Heart right ventricle (tissue), 16 donors: ENCODE results near the gene VDR. TPM values are rescaled to one million over a fixed set of nuclear protein-coding genes. Genes with fewer than 3 reads are reported as not detected.

Experiments used
- ATAC-seq, 8 donors: fragments of 200-7000 bp; cut with Tn5 transposase; one replicate each; pipeline ENCODE4 v1.9.1; 2020; ENCODE audit warnings: mild to moderate bottlenecking in 8 of 8, moderate library complexity in 8 of 8, moderate number of reproducible peaks in 1 of 8
- DNase-seq, 2 donors: peaks; one replicate each; pipeline ENCODE4 v3.0.0-alpha.2; 2020
- H3K27ac ChIP-seq, 10 donors: fragments of 200-600 bp; sonication (generic) in 2 of 10; one replicate each; pipeline versions ENCODE4 v1.5.0 to v1.8.0; 2020 to 2022; ENCODE audit warnings: mild to moderate bottlenecking in 3 of 10
- H3K27me3 ChIP-seq, 7 donors: fragments of 200-600 bp; one replicate each; pipeline ENCODE4 v1.8.0; 2021 to 2022; ENCODE audit warnings: mild to moderate bottlenecking in 2 of 7
- H3K36me3 ChIP-seq, 9 donors: fragments of 200-600 bp; sonication (generic) in 1 of 9; one replicate each; pipeline versions ENCODE4 v1.5.0 to v1.8.0; 2020 to 2022; ENCODE audit warnings: mild to moderate bottlenecking in 2 of 9
- H3K4me1 ChIP-seq, 9 donors: fragments of 200-600 bp; sonication (generic) in 1 of 9; one replicate each; pipeline versions ENCODE4 v1.5.0 to v1.8.0; 2020 to 2022; ENCODE audit warnings: mild to moderate bottlenecking in 4 of 9
- H3K4me3 ChIP-seq, 10 donors: fragments of 200-600 bp; sonication (generic) in 2 of 10; one replicate each; pipeline versions ENCODE4 v1.5.0 to v1.8.0; 2020 to 2022; ENCODE audit warnings: mild to moderate bottlenecking in 7 of 10, moderate library complexity in 2 of 10
- H3K9me3 ChIP-seq, 11 donors: fragments of 200-600 bp in 10 of 11; sonication (generic) in 2 of 11; one replicate each; pipeline versions ENCODE4 v1.5.0 to v1.8.0; 2013 to 2022; ENCODE audit warnings: mild to moderate bottlenecking in 2 of 11, control low read depth in 1 of 11, moderate library complexity in 1 of 11
- WGBS, 2 donors: extraction: QIAGEN DNeasy Blood & Tissue Kit; methylation state at CpG; one replicate each; pipeline ENCODE4 v1.1.7; 2013; ENCODE audit warnings: inconsistent platforms in 1 of 2; 5-methylcytosine and 5-hydroxymethylcytosine counted together
- intact Hi-C, 10 donors: fragments of 100-400 bp; cut with DNase I; formaldehyde crosslinking; loops; one replicate each; pipeline versions ENCODE4 v1.11.1 to v1.14.2; 2022
- polyA plus RNA-seq, 2 donors: library from polyadenylated mRNA; stranded (reverse); fragments of 200-250 nt; gene quantifications; one replicate each; pipeline ENCODE4 v1.2.3, GENCODE V29; 2013
- total RNA-seq, 10 donors: library from RNA; stranded (reverse); fragmentation: NEBNext Ultra II Directional in 3 of 10; extraction: Animal tissue kit (Norgen Biotek cat#: 25700) in 3 of 10; gene quantifications; one replicate each; pipeline versions ENCODE4 v1.2.1 to v1.2.4, GENCODE V29; 2021 to 2023
- TF ChIP-seq, protein P1 (sequence below), 9 donors: fragments of 200-600 bp; sonication (generic) in 2 of 9; IDR thresholded peaks; one replicate each; pipeline versions ENCODE4 v1.5.0 to v1.8.0; 2021 to 2022; ENCODE audit warnings: antibody characterized with exemption in 9 of 9, mild to moderate bottlenecking in 5 of 9, moderate library complexity in 1 of 9
- donor health status: Arrhythmogenic right ventricular cardiomyopathy.
- donor health status: ischemic (EF 13 %, LVEDD 7.1; RV severe dilation, severe dysfunction).
- donor health status: healthy with polysubstance abuse.
- donor health status: DM: no; HTN: yes; CAD: no.
- donor health status: DM: no; HTN: no; CAD: no.
- donor health status: ischemic (EF 25% LVEDD 6.9; RV normal size, moderate dysfunction).
- donor health status: ischemic (EF 25% LVEDD 5.7; RV mildly dilated, moderate dysfunction).
- donor health status: healthy.
- donor health status: DM: yes; HTN: yes; CAD: no.
- donor health status: Ischemic cardiomyopathy.
- donor health status: ischemic (EF 35%, LVEDD 5.7; RV mildly dilated, moderate dysfunction).
- donor health status: nonischemic (EF 11% LVEDD 7.7; RV severe dilation, severe dysfunction).
- donor health status: DM: yes; HTN: yes; CAD: no.
- donor health status: PGD.
- donor health status: ischemic (EF 29% LVEDD 5.4; RV normal size, mild dysfunction).
- donor health status: nonischemic (EF 23%, LVEDD 6.1; RV moderate dilation, normal function).

VDR gene
- total and polyA plus RNA-seq, 12 donors = 0.08 to 3.0 (median 0.31) TPM

DNA sequence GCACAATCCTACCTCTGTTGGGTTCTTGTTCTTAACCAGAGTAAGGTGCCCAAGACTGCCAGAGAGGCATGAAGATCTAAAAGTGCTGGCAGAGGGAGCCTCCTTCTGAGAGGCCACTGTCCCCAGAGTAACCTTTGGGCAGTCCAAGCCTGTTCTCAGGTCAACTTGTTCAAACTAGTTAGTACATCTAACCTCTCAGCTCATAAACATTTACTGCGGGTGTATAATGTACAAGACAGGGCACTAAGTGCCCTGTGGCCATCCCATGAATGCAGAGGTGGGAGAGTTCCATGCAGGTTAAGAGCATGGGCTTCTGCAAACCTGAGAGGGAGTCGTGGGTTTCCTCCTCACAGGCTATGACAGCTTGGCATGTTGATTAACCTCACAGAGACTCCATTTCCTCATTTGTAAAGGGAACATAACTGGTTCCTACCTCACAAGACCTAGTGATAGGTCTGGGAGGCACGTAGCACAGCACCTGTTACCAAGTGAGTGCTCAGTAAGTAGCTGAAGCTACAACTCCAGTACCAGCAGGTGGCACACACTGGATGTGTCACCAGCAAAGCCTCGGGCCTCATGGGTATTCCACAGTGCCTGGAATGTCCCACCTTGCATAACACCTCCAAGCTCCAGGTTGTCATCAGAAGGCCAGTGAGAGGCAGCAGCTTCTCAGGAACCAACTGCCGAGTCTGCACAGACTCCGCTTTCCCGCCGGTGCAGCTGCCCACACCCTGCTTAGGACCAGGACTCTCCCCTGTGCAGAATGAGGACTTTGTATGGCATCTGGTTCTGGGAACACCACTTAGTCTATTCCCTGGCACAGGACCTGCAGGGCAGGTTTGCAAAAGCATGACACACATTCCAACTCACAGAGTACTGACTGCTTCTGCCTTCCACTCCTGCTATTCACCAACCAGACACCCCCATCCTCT lies 4.4 kb downstream of the VDR start:
- H3K4me1 ChIP-seq = peaks cover 3 to 64% (median 16%) of the 10 kb centered on the region in 9 donors
- DNase-seq (no peak), ATAC-seq (no peak)
- peaks cover 0 to 50% (median 25%) of the 10 kb centered on the region in 7 donors for H3K27me3 ChIP-seq
- WGBS, 2 donors = 55 to 60% methylated on average over 8 of the region's 8 CpGs
- H3K9me3 ChIP-seq = no peaks in the 10 kb centered on the region
- TF ChIP-seq, protein P1, sequence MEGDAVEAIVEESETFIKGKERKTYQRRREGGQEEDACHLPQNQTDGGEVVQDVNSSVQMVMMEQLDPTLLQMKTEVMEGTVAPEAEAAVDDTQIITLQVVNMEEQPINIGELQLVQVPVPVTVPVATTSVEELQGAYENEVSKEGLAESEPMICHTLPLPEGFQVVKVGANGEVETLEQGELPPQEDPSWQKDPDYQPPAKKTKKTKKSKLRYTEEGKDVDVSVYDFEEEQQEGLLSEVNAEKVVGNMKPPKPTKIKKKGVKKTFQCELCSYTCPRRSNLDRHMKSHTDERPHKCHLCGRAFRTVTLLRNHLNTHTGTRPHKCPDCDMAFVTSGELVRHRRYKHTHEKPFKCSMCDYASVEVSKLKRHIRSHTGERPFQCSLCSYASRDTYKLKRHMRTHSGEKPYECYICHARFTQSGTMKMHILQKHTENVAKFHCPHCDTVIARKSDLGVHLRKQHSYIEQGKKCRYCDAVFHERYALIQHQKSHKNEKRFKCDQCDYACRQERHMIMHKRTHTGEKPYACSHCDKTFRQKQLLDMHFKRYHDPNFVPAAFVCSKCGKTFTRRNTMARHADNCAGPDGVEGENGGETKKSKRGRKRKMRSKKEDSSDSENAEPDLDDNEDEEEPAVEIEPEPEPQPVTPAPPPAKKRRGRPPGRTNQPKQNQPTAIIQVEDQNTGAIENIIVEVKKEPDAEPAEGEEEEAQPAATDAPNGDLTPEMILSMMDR (IDR thresholded peaks at IDR 0.05) = peak in 5 of 9 donors; percentile 16 to 29 (median 23)
- H3K27ac ChIP-seq = peak overlapping the region in 1 of 10 donors; percentile 41
- H3K36me3 ChIP-seq = peaks cover 0 to 5% (median 0%) of the 10 kb centered on the region in 9 donors
- no peak overlapping the region for H3K4me3 ChIP-seq
- intact Hi-C loops = loop anchor here in 3 of 10 donors (2.0 to 10.0 kb wide), 3 partner anchors 48 to 264 kb away; no protein-coding TSS in a partner anchor

DNA sequence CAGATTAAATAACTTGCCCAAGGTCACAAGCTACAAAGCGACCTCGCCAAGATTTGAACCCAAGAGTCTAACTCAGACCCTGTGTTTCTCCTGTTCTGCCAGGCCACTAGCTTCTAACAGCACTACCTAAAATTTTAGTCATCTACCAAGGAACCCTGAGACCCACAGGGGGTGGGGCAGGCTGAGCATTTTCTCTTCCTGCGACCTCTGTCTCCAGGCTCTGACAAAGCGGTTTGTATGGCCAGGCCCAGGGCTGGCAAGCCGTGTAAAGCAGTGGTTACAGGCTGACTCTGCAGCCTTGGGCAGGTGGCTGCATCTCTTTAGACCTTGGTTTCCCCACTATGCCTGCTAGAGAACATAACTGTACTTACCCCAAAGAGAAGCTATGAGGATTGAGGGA lies 5.3 kb downstream of the VDR start:
- Histone ChIP-seq H3K4me1 (peaks cover 3 to 55% (median 10%) of the 10 kb centered on the region in 9 donors), H3K36me3 (peaks cover 0 to 5% (median 0%) of the 10 kb centered on the region in 9 donors), H3K27me3 (peaks cover 0 to 46% (median 25%) of the 10 kb centered on the region in 7 donors), H3K4me3 (no peak overlapping the region), H3K9me3 (no peaks in the 10 kb centered on the region), H3K27ac (no peak overlapping the region)
- no peak for ATAC-seq
- TF ChIP-seq, protein P1 (IDR thresholded peaks at IDR 0.05) = no peak
- no peak for DNase-seq
- WGBS, 2 donors = 85 to 92% methylated on average over 5 of the region's 5 CpGs
- intact Hi-C loops = no loop called here

DNA sequence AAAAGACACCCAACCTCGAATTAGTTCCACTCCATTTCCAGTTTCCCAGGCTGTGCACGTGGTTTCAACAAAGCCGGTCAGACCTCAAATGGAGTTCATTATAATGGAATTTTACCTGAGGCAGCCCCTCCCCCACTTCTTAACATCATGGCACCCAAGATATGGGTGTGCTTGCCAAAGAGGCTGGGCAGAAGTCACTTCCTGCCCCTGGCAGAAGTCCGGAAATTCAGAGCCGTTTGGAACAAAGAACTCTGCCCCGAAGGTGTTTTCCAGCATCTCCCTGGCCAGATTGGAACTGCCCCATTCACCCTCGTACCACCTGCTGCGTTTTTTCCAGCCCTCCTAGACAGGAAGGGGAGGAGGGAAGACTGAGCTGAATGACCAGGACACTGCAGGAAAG lies 8.2 kb downstream of the VDR start:
- intact Hi-C loops = no loop called here
- Histone ChIP-seq H3K9me3 (no peaks in the 10 kb centered on the region), H3K27me3 (peaks cover 0 to 24% (median 8%) of the 10 kb centered on the region in 7 donors), H3K27ac (no peak overlapping the region), H3K36me3 (peaks cover 0 to 5% (median 0%) of the 10 kb centered on the region in 9 donors), H3K4me3 (no peak overlapping the region), H3K4me1 (peaks cover 0 to 55% (median 0%) of the 10 kb centered on the region in 9 donors)
- DNase-seq (no peak), ATAC-seq (no peak)
- TF ChIP-seq, protein P1 (IDR thresholded peaks at IDR 0.05) = no peak
- WGBS, 2 donors = 44 to 51% methylated on average over 8 of the region's 8 CpGs

DNA sequence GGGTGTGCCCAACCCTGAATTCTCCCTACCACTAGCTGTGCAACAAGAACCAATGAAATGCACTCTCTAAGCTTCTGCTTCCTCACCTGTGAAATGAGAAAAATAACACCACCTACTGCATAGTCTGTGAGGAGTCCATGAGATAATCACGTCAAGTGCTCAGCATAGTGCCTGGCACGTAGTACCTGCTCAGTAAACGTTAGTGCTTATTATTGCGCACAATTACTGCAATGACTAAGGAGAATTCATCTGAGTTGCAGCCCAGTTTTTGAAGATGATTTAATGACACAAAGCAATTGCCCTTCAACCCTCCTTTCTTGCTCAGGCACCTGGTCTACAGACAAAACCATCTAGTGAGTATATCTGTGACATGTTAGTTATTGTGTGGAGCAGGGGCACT lies 8.8 kb downstream of the VDR start:
- DNase-seq (no peak), ATAC-seq (no peak)
- peaks cover 0 to 53% (median 0%) of the 10 kb centered on the region in 9 donors for H3K4me1 ChIP-seq
- no peak overlapping the region for H3K4me3 ChIP-seq
- TF ChIP-seq, protein P1 (IDR thresholded peaks at IDR 0.05) = no peak
- peaks cover 0 to 5% (median 0%) of the 10 kb centered on the region in 9 donors for H3K36me3 ChIP-seq
- no peaks in the 10 kb centered on the region for H3K9me3 ChIP-seq
- H3K27me3 ChIP-seq = peaks cover 0 to 18% (median 8%) of the 10 kb centered on the region in 7 donors
- intact Hi-C loops = no loop called here
- H3K27ac ChIP-seq = no peak overlapping the region
- 89 to 91% methylated on average over 4 of the region's 4 CpGs for WGBS, 2 donors
